IMR-90 (cell line): ENCODE measurements around the gene FGF12. TPM values are rescaled to one million over a fixed set of nuclear protein-coding genes. Genes with fewer than 3 reads are reported as not detected.

Experiments
- ATAC-seq: fragments of 200-7000 bp; cut with Tn5 transposase; 2 replicates; pipeline ENCODE4 v1.9.1; 2020; ENCODE audit warnings: low read depth, mild to moderate bottlenecking, moderate library complexity
- BruUV-seq: library from RNA; stranded (reverse); fragments of 400-500 nt; replicated peaks from 2 replicates; lab custom pipeline; 2021; lab: Mats Ljungman, UMichigan
- CTCF ChIA-PET: fragments of 300-600 bp; formaldehyde crosslinking; extraction: SDS; loops from one replicate; lab custom pipeline; 2021; ENCODE audit warnings: antibody characterized with exemption; lab: Yijun Ruan, JAX
- POLR2A ChIA-PET: fragments of 300-600 bp; sonication (Branson Sonifier 250); formaldehyde crosslinking; loops from one replicate; lab custom pipeline; 2022; ENCODE audit warnings: antibody characterized with exemption; ENCODE audit not compliant: unreplicated experiment; lab: Charles Lee
- DNase-seq: peaks from one replicate; pipeline ENCODE4 v3.0.0; 2013
- H2AFZ ChIP-seq: replicated peaks from 2 replicates; pipeline ENCODE3; 2013; ENCODE audit warnings: low read length, mild to moderate bottlenecking; ENCODE audit not compliant: poor library complexity
- H2AK5ac ChIP-seq: 2 replicates; pipeline ENCODE4 v1.6.1; 2013; ENCODE audit warnings: low read depth, low read length, inconsistent platforms
- H2AK9ac ChIP-seq: replicated peaks from 2 replicates; pipeline ENCODE3; 2013; ENCODE audit warnings: mild to moderate bottlenecking, low read depth, low read length, moderate library complexity; ENCODE audit not compliant: poor library complexity
- H2BK120ac ChIP-seq: 2 replicates; pipeline ENCODE4 v1.6.1; 2013; ENCODE audit warnings: low read depth, low read length, inconsistent platforms
- H2BK15ac ChIP-seq: 3 replicates; pipeline ENCODE4 v1.6.1; 2013; ENCODE audit warnings: low read depth, low read length, inconsistent platforms
- H2BK20ac ChIP-seq: 2 replicates; pipeline ENCODE4 v1.6.1; 2013; ENCODE audit warnings: low read depth, mild to moderate bottlenecking, inconsistent platforms, low read length, moderate library complexity
- H2BK5ac ChIP-seq: 2 replicates; pipeline ENCODE4 v1.6.1; 2013; ENCODE audit warnings: mild to moderate bottlenecking, low read depth, low read length, inconsistent platforms; ENCODE audit not compliant: poor library complexity, severe bottlenecking
- H3K14ac ChIP-seq: replicated peaks from 2 replicates; pipeline ENCODE4 v1.6.1; 2013; ENCODE audit warnings: low read depth, low read length, inconsistent platforms
- H3K18ac ChIP-seq: 2 replicates; pipeline ENCODE4 v1.6.1; 2013; ENCODE audit warnings: low read depth, low read length, control low read depth
- H3K23ac ChIP-seq: 2 replicates; pipeline ENCODE4 v1.6.1; 2013; ENCODE audit warnings: low read depth, low read length, inconsistent platforms
- H3K27ac ChIP-seq: 2 replicates; pipeline ENCODE4 v1.5.1; 2013; ENCODE audit warnings: mild to moderate bottlenecking, control low read depth, low read length; ENCODE audit not compliant: insufficient read depth
- H3K27me3 ChIP-seq: 2 replicates; pipeline ENCODE4 v1.6.1; 2013; ENCODE audit warnings: low read length; ENCODE audit not compliant: control insufficient read depth, insufficient read depth
- H3K36me3 ChIP-seq: 2 replicates; pipeline ENCODE4 v1.6.1; 2013; ENCODE audit warnings: low read length, mixed read lengths; ENCODE audit not compliant: control insufficient read depth, insufficient read depth
- H3K4ac ChIP-seq: 2 replicates; pipeline ENCODE4 v1.6.1; 2013; ENCODE audit warnings: low read depth, low read length, inconsistent platforms
- H3K4me1 ChIP-seq: 2 replicates; pipeline ENCODE4 v1.6.1; 2013; ENCODE audit warnings: low read length, mixed read lengths; ENCODE audit not compliant: control insufficient read depth, insufficient read depth
- H3K4me2 ChIP-seq: 2 replicates; pipeline ENCODE4 v1.6.1; 2013; ENCODE audit warnings: low read depth, mild to moderate bottlenecking, control low read depth, low read length, moderate library complexity
- H3K4me3 ChIP-seq: 2 replicates; pipeline ENCODE4 v1.5.1; 2013; ENCODE audit warnings: low read depth, mild to moderate bottlenecking, control low read depth, low read length, moderate library complexity; ENCODE audit not compliant: insufficient read depth
- H3K56ac ChIP-seq: 2 replicates; pipeline ENCODE4 v1.6.1; 2013; ENCODE audit warnings: low read length, inconsistent platforms; ENCODE audit not compliant: insufficient read depth; ENCODE audit errors: extremely low read depth
- H3K79me1 ChIP-seq, 2 experiments: 2 replicates each; pipeline ENCODE4 v1.6.1; 2013; ENCODE audit warnings: low read length in 2 of 2, inconsistent platforms in 1 of 2, low read depth in 1 of 2
- H3K9ac ChIP-seq: 2 replicates; pipeline ENCODE4 v1.6.1; 2013; ENCODE audit warnings: low read depth, low read length, control low read depth
- H3K9me1 ChIP-seq: 2 replicates; pipeline ENCODE4 v1.6.1; 2013; ENCODE audit warnings: low read length, inconsistent platforms; ENCODE audit not compliant: insufficient read depth
- H3K9me3 ChIP-seq: 2 replicates; pipeline ENCODE4 v1.6.1; 2013; ENCODE audit warnings: low read length; ENCODE audit not compliant: control insufficient read depth, insufficient read depth
- H4K20me1 ChIP-seq: 2 replicates; pipeline ENCODE4 v1.6.1; 2013; ENCODE audit warnings: low read length, inconsistent platforms; ENCODE audit not compliant: insufficient read depth
- H4K5ac ChIP-seq: 2 replicates; pipeline ENCODE4 v1.6.1; 2013; ENCODE audit warnings: mild to moderate bottlenecking, low read depth, low read length, control low read depth
- H4K8ac ChIP-seq, 2 experiments: 2 replicates each; pipeline ENCODE4 v1.6.1; 2013; ENCODE audit warnings: low read depth in 2 of 2, low read length in 2 of 2, control low read depth in 1 of 2, inconsistent platforms in 1 of 2
- H4K91ac ChIP-seq: 2 replicates; pipeline ENCODE4 v1.6.1; 2013; ENCODE audit warnings: low read depth, low read length, inconsistent platforms; ENCODE audit not compliant: insufficient read depth
- BHLHE40 ChIP-seq: fragments of 150-350 bp; IDR thresholded peaks from 2 replicates; pipeline ENCODE4 v1.6.1; 2016; ENCODE audit warnings: mild to moderate bottlenecking, low read depth, low read length
- CEBPB ChIP-seq: IDR thresholded peaks from 2 replicates; pipeline ENCODE4 v1.6.1; 2012; ENCODE audit warnings: low read depth, low read length, improper control_type of control experiment
- CHD1 ChIP-seq: IDR thresholded peaks from 2 replicates; pipeline ENCODE4 v1.6.1; 2012; ENCODE audit warnings: low read depth, low read length, improper control_type of control experiment
- ELK1 ChIP-seq: fragments of 150-350 bp; IDR thresholded peaks from 2 replicates; pipeline ENCODE4 v1.6.1; 2016; ENCODE audit warnings: low read depth, mild to moderate bottlenecking, low read length, moderate library complexity, borderline replicate concordance
- MAFK ChIP-seq: IDR thresholded peaks from 2 replicates; pipeline ENCODE4 v1.6.1; 2012; ENCODE audit warnings: low read depth, low read length, improper control_type of control experiment
- MAZ ChIP-seq: IDR thresholded peaks from 2 replicates; pipeline ENCODE4 v1.6.1; 2012; ENCODE audit warnings: low read depth, mild to moderate bottlenecking, low read length, improper control_type of control experiment, moderate library complexity, borderline replicate concordance
- MXI1 ChIP-seq: IDR thresholded peaks from 2 replicates; pipeline ENCODE4 v1.6.1; 2012; ENCODE audit warnings: low read depth, mild to moderate bottlenecking, low read length, moderate library complexity, borderline replicate concordance
- NFE2L2 ChIP-seq: fragments of 150-350 bp; IDR thresholded peaks from 2 replicates; pipeline ENCODE4 v1.6.1; 2016; ENCODE audit warnings: low read depth, mild to moderate bottlenecking, low read length
- POLR2A ChIP-seq: IDR thresholded peaks from 2 replicates; pipeline ENCODE4 v1.6.1; 2012; ENCODE audit warnings: mild to moderate bottlenecking, low read depth, low read length
- RAD21 ChIP-seq: IDR thresholded peaks from 2 replicates; pipeline ENCODE4 v1.6.1; 2012; ENCODE audit warnings: low read length, improper control_type of control experiment
- SMC3 ChIP-seq: fragments of 150-350 bp; IDR thresholded peaks from 2 replicates; pipeline ENCODE4 v1.6.1; 2016; ENCODE audit warnings: low read depth, mild to moderate bottlenecking, antibody characterized with exemption, low read length, moderate library complexity
- WGBS, 2 experiments: methylation state at CpG; one replicate each; pipeline versions ENCODE4 v1.1.5 to v1.1.7; 2013; ENCODE audit warnings: missing lambda C conversion rate in 2 of 2; ENCODE audit not compliant: insufficient read length in 1 of 2; ENCODE audit errors: extremely low coverage in 2 of 2; 5-methylcytosine and 5-hydroxymethylcytosine counted together
- dilution Hi-C: fragments of 300-500 bp; cut with HindIII; formaldehyde crosslinking; loops from one replicate; pipeline ENCODE4 v1.14.3; 2018; ENCODE audit warnings: low sequenced_read_pairs; ENCODE audit not compliant: unreplicated experiment
- in situ Hi-C: fragments of 300-500 bp; cut with MboI; formaldehyde crosslinking; loops from 3 replicates; pipeline ENCODE4 v1.14.3; 2019; ENCODE audit warnings: low sequenced_read_pairs, inconsistent platforms, mixed read lengths
- intact Hi-C: fragments of 100-400 bp; cut with micrococcal nuclease; formaldehyde crosslinking; loops from 2 replicates; pipeline ENCODE4 v1.10.0; 2022
- polyA plus RNA-seq, 3 experiments: library from polyadenylated mRNA; depleted of rRNA; stranded (reverse); fragments of >200 nt; gene quantifications; 2 replicates each; pipeline ENCODE4 v1.2.3, GENCODE V29; 2012; ENCODE audit warnings: low replicate concordance in 1 of 3
- total RNA-seq: library from RNA; depleted of rRNA; stranded (reverse); fragments of >200 nt; gene quantifications from 2 replicates; pipeline ENCODE4 v1.2.3, GENCODE V29; 2012
- TF ChIP-seq, protein P1 (sequence below): conservative IDR thresholded peaks from 2 replicates; pipeline ENCODE4 v1.5.1; 2012; ENCODE audit warnings: mild to moderate bottlenecking, low read depth, low read length, improper control_type of control experiment
- TF ChIP-seq, protein P2 (sequence below): fragments of 150-350 bp; IDR thresholded peaks from 2 replicates; pipeline ENCODE4 v1.6.1; 2017; ENCODE audit warnings: mild to moderate bottlenecking, antibody characterized with exemption, low read length, low read depth

Gene FGF12
- total and polyA plus RNA-seq, 2 of the 4 experiments (the other 2 are of a cell fraction), result not detected

DNA sequence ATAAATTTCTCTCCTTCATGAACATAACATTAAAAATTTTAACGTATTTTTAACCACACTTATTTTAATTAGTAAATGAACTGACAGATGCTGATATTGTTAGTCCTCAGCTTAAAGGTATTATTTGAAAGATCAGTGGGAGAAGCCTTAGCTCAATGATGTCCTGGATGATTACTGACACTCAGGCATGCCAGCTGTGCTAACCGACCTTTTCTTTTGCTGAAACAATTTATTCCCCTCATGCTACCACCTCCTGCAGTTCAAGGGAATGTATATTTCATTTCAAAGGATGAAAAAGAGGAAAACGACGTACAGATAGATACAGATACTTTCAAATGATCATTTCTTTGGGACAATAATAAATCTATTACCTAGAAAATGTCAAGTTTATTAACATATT lies 620.8 kb downstream of the FGF12 start:
- no peak overlapping the region for H2BK5ac ChIP-seq
- no peak overlapping the region for H2BK15ac ChIP-seq
- no CpG with 5 or more reads among the region's 4 CpGs for WGBS, 2 experiments
- no peaks in the 10 kb centered on the region for H3K36me3 ChIP-seq
- dilution Hi-C loops, result no loop called here
- no peak overlapping the region for H3K4ac ChIP-seq
- no TSS peak for BruUV-seq
- POLR2A ChIA-PET, result no interaction called here
- no peak overlapping the region for H2AK5ac ChIP-seq
- CTCF ChIA-PET, result no interaction called here
- no peak overlapping the region for H3K4me2 ChIP-seq
- H4K8ac ChIP-seq, result no peak overlapping the region
- DNase-seq (no peak), ATAC-seq (no peak)
- no peak overlapping the region for H2AFZ ChIP-seq
- TF ChIP-seq MAZ (no peak), BHLHE40 (no peak), CHD1 (no peak), ELK1 (no peak), SMC3 (no peak), MXI1 (no peak), MAFK (no peak), POLR2A (no peak), NFE2L2 (no peak), RAD21 (no peak), CEBPB (no peak)
- TF ChIP-seq, protein P1, sequence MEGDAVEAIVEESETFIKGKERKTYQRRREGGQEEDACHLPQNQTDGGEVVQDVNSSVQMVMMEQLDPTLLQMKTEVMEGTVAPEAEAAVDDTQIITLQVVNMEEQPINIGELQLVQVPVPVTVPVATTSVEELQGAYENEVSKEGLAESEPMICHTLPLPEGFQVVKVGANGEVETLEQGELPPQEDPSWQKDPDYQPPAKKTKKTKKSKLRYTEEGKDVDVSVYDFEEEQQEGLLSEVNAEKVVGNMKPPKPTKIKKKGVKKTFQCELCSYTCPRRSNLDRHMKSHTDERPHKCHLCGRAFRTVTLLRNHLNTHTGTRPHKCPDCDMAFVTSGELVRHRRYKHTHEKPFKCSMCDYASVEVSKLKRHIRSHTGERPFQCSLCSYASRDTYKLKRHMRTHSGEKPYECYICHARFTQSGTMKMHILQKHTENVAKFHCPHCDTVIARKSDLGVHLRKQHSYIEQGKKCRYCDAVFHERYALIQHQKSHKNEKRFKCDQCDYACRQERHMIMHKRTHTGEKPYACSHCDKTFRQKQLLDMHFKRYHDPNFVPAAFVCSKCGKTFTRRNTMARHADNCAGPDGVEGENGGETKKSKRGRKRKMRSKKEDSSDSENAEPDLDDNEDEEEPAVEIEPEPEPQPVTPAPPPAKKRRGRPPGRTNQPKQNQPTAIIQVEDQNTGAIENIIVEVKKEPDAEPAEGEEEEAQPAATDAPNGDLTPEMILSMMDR, result no peak
- TF ChIP-seq, protein P2, sequence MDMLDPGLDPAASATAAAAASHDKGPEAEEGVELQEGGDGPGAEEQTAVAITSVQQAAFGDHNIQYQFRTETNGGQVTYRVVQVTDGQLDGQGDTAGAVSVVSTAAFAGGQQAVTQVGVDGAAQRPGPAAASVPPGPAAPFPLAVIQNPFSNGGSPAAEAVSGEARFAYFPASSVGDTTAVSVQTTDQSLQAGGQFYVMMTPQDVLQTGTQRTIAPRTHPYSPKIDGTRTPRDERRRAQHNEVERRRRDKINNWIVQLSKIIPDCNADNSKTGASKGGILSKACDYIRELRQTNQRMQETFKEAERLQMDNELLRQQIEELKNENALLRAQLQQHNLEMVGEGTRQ, result no peak
- in situ Hi-C loops, result no loop called here
- no peak overlapping the region for H2BK20ac ChIP-seq
- no peaks in the 10 kb centered on the region for H3K4me1 ChIP-seq
- H3K79me1 ChIP-seq, result no peaks in the 10 kb centered on the region
- no peaks in the 10 kb centered on the region for H4K20me1 ChIP-seq
- no peak overlapping the region for H2AK9ac ChIP-seq
- no peak overlapping the region for H4K91ac ChIP-seq
- no peak overlapping the region for H3K9ac ChIP-seq
- no peak overlapping the region for H3K14ac ChIP-seq
- intact Hi-C loops, result no loop called here
- no peak overlapping the region for H4K5ac ChIP-seq
- H3K9me1 ChIP-seq, result no peaks in the 10 kb centered on the region
- H3K27me3 ChIP-seq, result no peaks in the 10 kb centered on the region
- H3K18ac ChIP-seq, result no peak overlapping the region
- H3K9me3 ChIP-seq, result 0 out of 2 replicates have a peak, but pooled peaks cover 2% of the 10 kb centered on the region
- no peak overlapping the region for H2BK120ac ChIP-seq
- no peak overlapping the region for H3K56ac ChIP-seq
- H3K23ac ChIP-seq, result no peak overlapping the region
- H3K4me3 ChIP-seq, result no peak overlapping the region
- no peak overlapping the region for H3K27ac ChIP-seq
